ENCODE measurements around the gene GBGT1.
"Not testable (repeated sequence)": the region's sequence is repeated elsewhere in the genome, so short reads cannot be mapped to it uniquely, and the experiment has no call there.

Gene GBGT1

DNA sequence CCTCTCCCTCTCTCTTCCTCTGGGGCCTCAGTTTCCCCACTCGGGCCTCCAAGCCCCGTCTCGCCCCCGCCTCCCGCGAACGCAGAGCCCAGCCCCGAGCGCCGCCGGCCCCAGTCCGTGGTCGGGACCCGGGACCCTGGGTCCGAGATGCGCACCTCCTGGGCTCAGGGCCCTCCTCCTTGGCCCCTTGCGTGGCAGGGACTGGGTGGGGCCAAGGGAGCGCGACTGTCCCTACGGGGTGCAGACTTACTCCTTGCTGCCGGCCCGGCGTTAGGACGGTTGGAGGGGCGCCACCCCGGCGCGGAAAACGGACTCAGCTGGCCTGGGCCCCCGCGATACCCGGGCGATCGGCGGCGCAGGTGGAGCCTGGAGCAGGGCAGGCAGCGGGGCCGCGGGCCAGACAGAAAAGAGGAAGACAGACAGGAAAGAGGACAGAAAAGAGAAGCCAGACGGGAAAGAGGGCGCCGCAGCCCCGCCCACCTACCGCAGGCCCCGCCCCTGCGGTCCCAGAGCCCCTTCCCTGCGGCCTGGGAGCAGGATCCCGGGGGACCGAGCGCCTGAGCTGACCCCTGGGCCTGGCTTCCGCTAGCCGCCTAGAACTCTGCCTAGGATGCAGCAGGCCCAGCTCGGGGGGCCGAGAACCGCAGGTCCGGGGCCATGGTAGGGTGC, at the start of gene GBGT1:
GBGT1 (minus strand) TSS at position 411 of the 669 bp plus-strand sequence. CDS start 1,502 bp downstream, outside the sequence.
- no peak for DNase-seq

DNA sequence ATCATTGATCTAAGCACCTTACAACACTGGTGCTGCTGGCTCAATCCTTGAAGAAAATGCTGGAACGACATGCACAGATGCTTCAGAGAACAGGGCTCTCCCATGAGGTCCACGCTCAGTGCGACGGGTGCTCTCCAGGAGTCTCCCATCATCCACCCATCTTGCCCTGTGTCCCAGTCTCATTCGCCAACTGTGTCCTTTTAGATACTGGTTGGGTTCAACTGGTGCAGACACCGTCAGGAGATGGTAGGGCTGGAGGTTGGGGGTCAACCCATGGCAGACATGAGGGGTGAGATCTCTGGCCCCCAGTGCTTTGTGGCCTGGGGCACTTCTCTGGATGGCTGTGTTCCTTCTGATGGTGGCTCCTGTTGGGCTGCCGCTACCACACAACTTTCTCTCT, 46.9 kb upstream of the GBGT1 start:
- DNase-seq = no peak

DNA sequence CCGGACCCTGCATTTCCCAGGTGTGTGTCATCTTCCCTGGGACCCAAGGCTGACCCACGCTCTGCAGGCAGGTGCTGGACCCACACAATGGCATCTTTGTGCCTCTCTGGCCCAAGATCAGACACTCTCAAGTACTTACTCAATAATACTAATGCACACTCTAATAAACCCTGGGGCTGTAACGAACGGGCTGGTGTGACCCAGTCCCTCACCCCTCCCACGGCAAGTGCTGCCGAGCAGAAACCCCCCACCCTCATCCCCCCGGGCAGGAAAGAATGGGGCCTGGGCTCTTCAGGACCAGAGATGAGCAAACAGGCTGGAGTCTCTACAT, 46.5 kb upstream of the GBGT1 start:
- DNase-seq = no peak

DNA sequence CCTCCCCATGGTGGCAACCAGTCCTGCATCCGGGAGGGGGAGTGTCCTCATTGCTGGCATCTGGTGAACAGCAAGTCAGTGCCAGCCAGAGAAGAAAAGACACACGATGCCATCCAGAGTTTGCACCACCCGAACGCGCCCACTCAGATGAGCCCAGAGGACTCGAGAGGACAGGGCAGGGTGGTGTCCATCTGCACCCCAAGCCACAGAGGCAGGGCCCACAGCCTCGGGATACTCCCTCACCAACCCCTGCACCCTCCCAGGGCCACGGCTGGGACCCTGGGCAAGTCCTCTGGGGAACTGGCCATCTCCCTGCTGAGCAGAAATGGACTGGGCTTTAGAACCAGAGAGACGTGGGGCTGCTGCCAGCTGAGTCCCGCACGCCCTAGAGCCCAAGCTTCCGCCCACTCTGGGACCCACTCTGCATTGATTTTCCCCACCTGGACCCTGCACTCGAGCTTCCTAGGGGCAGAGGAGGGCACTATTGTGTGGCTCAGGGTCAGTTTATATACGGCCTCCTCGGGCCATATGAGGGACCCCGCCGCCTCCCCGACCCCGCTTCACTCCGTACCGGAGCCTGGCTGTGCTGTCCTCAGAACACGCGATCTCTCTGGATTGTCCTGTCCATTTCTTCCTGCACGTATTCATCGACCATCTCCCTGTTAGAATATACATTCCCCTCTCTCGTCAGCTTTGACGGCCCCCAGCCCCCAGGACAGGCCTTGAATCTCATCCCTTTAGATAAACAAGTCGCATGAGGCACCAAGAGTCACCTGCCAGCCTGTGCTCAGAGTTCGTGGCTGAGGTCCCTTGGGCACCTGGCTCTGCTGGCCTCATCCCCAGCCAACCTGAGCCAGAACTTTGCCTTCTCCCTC, 45.9 kb upstream of the GBGT1 start:
- not testable (repeated sequence) for DNase-seq

DNA sequence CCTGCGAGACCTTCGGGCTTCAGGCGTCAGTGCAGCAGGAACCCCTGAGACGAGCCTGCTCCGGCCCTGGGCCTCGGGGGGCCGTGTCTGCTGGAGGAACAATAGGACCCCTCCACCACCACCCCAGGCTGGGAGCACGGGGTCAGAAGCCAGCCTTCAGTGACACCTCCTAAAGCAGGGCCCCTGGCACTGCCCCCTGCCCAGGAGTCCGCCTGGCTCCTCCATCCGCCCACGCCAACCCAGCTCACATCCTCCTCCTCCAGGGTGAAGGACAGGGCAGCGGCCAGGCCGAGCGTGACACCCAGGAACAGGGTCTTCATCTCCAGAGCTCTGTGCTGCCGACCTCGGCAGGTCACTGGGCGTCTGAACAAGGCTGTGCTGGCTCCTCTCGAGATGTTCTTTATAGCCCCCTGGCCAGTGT, 45.2 kb upstream of the GBGT1 start, which contains the start of gene OBP2B:
OBP2B (minus strand) TSS at position 371 of the 421 bp plus-strand sequence; CDS start at position 320, 51 bp downstream.
- not testable (repeated sequence) for DNase-seq

DNA sequence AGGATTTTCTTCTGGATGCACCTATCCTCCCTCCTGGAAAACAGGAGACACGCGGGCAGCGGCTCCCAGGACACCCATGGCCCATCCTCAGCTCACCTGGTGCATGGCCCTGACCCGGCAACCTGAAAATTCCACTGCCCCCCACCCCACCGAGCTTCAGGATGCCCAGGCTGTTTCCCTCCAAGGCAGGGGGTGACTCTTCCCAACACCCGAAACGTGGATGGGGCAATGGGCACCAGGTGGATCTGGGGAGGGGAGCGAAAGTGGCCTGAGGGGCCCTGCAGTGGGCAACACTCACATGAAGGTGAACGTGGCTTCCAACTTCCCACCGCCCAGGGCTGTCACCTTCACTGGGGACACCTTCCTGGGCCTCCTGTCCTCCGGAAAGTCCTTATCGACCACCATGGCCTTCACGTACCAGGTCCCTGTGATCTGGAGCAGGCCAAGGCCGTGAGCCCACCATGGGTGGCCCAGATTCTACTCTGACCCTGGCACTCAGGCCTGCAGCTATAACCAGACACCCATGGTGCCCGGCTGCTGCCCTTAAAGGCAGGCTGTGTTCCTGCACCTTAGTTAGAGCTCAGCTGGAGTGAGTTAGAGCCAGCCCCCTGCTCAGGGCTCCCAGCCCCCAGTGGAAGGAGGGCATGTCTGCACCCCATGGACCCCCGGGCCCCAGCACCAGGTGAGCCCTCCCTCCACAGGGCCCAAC, 44.6 kb upstream of the GBGT1 start:
- DNase-seq = not testable (repeated sequence)

DNA sequence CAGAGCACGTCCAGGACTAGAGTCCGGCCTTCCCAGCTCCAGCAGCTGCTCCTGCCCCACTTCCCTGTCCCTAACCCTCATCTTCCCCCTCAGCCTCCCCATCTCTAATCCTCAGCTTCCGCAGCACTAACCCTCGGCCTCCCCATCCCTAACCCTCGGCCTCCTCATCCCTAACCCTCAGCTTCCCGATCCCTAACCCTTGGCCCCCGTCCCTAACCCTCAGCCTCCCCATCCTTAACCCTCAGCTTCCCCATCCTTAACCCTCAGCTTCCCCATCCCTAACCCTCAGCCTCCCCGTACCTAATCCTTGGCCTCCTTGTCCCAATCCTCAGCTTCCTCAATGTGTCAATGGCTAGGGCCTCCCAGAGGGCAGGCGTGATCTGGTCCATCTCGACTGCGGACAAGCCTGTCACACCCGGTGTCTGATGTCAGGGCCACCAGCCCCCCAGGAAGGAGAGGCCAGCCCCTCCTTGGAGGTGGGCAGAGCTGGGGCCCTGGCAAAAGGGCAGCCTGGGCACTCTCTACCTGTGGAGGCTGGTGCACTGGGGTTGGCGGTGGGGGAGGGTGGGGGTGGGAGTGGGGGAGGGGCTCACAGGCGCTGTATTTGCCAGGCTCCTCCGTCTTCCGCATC, 43.9 kb upstream of the GBGT1 start:
- no peak for DNase-seq

DNA sequence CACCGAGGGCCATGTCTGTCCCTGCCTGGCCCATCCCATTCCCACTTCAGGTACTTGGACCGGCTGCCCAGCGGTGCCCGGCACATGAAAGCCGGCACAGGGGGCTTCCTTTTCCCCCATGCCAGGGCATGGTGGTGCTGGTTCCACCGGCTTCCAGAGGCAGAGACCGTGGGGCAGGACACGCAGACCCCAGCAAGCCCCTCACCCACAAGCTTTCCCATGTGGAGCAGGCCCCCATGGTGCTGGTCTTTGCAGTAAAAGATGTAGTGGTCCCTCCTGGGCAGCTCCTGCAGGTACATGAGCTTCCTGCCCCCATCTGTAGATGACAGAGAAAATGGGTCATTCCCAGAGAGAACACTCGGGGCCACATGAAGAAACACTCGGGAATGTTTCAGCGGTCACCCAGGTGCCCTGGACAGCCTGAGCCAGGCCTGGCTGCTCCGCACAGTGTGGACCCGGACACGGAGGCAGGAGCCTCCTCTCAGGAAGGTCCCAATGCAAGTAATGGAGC, 43.4 kb upstream of the GBGT1 start:
- no peak for DNase-seq

DNA sequence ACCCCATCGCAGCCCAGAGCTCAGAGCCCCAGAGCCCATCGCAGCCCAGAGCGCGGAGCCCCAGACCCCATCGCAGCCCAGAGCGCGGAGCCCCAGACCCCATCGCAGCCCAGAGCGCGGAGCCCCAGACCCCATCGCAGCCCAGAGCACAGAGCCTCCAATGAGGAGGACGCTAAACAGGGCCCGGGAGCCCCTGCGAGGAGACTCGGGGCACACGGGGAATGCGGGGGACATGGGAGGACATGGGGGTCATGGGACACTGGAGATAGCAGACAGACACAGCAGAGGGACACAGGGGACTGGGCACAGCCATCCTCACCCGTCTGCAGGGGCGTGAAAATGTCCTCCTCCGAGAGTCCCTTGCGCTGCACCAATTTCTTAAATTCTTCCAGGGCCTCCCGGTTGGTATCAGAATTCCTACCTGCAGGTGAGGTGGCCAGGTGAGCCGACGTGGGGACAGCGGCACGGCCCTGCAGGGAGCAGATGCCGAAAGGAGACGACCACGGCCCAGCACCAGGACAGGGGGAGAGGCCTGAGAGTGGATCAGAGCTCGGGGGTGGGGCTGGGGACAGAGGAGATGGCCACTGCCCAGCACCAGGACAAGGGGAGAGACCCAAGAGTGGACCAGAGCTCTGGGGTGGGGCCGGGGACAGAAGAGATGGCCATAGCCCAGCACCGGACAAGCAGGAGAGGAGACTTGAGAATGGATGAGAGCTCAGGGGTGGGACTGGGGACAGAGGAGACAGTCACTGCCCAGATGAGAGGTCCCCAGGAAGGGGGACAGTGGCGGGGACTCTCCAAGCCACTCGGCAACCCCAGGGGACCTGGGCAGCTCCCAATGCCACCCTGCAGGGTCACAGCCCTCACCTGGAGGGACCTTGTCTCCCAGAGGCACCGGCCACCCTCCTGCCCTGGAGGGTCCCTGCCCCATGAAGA, 42.5 kb upstream of the GBGT1 start:
- no peak for DNase-seq

DNA sequence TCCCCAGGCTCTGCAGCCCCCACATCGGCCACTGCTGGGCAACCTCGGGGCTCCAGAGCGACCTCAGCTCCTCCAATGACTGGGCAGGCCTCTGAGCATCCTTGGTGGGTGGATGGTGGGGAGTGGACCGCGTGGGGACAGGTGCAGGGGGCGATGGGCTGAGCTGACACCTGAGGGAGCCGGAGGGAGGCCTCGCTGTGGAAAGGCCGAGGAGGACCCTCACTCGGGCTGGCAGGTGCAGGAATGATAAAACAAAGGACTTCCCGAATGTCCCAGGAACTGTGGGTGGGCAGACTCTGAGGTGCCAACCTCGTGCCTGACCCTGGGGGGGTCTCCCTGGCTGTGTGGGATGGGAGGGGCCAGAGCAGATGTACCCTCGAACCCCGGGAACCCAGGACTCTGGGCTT, 41.8 kb upstream of the GBGT1 start:
- not testable (repeated sequence) for DNase-seq

DNA sequence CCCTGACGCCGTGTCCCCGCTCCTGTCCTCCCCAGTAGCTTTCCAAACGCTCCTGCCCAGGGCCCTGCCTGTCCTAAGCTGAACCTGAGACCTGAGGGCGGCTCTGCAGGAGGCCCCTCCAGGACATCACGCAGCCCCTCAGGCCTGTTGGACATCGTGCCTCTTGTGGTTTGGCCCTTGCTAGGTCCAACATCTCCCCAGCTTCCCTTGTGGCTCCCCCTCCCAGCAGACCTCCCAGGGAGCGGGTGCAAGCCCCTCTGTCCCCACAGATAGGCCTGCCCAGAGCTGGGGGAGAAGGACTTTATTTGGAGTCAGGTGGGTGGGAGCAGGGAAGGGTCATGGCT, 41.3 kb upstream of the GBGT1 start:
- no peak for DNase-seq

DNA sequence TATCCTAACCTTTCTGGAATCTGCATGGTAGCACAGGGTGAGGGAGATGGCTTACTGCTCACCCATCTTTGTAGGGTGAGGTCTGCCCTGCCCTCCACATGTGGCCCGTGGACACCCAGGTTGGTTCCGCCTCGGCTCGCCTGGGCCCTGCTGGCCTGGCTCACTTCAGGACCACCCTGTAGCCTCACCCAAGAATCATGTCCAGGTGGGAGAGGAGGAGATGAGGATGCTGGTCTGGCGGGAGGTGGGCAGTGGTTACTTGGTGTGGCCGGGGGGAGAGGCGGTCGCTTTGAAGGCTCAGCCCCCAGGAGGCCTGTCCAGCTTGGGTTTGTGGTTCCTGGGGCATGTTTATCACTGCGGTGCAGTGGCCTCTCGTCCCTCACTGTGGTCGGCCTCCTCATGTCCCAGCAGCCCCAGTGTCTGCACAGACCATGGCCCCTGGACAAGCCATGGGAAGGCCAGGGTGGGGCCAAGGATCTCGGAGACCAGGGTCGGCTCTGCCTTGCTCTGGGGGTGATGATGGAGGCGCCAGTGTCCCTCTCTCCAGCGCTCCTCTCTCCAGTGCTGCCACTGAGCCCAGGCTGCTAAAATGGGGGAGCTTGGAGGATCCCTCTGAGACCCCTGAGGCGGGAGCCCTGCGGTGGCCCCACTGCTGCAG, 40.8 kb upstream of the GBGT1 start:
- DNase-seq = no peak

DNA sequence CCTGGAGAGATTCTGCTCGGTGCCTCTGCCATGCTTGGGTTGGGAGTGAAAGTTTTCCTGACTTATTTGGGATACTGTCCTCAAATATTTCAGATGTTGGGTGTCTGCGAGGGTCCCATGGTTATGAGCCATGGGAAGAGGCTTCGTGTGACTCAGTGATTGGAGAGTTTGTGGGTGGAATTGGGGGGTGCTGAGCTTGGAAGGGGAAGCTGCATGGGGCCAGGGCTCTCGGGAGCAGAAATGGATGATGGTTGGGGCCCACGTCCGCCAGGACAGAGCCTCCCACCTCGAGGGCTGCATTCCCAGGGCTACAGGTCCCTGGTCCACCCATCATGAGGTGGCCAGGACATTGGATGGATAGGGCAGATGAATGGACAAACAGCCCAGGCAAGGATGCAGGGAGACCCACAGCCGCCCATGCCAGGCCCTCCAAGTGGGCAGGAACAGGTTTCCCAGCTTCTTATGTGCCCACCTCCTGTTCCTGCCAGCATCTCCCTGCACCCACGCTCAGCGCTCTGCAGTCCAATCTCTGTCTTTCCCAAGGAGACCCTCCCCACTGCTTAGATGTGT, 39.9 kb upstream of the GBGT1 start:
- DNase-seq = no peak

DNA sequence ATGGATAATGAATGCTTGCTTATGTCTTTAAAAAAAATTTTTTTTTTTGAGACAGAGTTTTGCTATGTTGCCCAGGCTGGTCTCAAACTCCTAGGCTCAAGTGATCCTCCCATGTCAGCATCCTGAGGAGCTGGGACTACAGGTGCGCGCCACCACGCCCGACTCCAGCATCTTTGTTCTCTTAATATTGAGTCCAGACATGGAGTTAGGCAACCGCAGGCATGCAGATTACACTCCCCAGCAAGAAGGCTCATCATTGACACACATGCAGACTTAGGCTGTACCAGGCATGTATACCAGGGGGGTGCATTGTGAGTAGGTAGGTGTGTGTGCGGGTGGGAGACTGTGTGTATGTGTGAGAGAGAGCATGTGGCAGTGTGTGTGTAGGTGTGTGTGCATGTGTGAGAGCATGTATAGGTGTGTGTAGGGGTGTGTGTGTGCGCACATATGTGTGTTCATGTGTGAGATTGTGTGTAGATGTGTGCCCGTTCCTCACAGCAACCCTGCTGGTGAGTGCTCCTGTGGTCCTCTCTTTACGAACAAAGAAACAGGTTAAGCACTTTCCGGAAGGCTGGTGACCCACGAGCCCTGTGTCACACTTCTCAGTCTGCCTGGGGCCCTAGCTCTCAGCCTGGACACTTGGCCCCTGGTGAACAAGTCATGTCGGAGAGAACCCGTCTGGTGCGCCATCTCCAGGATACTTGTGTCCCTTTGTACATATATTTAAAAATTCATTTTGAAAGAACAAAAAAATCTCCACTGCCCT, 39.2 kb upstream of the GBGT1 start:
- no peak for DNase-seq

DNA sequence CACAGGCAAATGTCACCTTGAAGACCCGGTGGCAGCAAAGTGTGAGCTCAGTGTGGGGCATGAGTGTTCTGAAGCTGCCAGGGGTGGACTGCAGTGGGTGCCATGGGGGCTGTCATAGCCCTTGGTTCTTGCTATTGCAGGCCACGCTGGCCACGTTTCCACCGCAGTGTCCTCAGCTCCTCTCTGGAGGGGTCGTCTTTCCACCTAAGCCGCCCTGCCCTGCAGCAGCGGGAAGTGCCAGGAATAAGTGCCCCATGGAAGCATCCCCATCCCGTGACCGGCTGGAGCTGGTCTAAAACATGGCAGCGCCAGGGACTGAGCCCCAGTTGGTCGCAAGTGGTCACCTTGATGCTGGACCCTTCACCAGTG, 38.4 kb upstream of the GBGT1 start:
- no peak for DNase-seq

DNA sequence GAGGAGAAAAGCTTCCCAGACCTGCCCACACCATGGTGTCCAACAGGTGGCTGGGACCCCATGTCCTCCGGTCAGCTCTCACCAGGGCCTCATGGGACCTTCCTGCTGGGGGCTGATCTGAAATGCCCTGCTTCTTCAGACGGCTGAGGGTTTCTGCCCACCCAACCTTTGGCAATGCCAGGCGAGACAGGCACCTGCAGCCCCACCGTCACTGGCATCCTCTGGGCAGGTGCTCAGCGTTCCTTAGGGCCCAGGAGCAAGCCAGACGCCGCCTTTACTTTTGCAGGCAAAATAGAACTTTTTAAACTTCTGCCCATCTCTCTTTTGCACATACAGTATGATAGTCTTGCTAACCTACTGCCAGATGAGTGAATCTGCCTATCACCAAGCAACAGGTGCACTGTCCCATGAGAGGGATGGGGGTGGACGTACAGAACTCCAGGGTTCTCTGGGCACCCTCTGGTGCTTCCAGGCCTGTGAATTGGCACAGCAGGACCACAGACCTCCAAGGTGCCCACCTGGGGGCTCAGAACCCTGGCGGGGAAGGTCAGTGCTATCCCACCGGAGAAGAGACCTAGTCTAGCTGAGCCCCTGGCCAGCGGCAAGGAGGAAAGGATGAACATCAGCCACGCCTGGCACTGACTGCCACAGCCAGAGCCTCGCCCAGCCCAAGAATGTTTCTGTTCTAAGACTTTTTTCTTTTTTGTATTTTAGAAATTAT, 37.9 kb upstream of the GBGT1 start:
- no peak for DNase-seq

DNA sequence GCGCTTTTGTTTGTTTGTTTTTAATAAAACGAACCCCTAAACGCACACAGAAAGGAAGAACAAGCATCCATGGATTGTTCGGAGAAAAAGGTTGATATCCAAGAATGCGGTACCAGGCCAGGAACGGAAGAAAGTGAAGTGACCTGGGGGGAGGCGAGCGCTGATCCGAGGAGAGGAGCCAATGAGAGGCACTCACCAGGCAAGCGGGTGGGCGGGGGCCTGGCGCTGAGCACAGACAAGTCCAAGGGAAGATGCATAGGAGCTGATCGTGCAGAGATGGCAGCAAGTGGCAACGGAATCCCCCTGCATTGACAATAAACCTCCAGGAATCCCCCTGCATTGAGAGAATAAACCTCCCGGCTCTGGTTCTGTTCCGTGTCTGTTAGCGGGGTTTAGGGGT, 36.9 kb upstream of the GBGT1 start:
- no peak for DNase-seq

DNA sequence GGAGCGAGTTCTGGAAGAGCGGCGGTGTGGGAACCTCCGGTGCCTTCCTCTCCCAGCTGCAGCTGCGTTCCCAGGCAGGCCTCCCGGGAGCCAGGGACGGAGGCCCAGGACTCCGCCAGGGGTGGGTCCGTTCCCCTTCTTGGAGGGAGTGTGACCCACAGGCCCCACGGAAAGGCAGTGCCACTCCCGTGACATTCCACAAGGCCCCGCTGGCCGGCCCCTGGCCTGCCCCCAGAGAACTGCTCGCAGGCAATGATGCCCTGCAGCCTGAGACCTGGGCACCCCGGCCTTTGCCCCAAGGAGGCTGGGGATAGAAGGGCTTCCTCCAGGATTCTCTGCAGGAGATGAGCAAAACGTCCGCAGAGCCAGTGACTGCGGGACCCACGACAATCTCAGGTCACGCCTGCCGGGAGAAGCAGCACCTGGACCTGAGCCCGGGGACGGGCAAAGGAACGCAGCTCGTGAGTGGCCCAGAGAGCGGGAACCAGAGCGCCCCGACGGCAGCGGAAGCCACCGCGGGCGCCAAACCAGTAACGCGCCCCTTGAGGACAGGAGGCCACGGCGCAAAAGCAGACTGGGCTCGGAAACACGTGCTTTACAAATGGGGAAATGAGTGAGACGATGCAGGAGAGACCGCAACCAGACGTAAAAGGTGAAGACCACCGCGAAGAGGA, 36.1 kb upstream of the GBGT1 start:
- DNase-seq = no peak

DNA sequence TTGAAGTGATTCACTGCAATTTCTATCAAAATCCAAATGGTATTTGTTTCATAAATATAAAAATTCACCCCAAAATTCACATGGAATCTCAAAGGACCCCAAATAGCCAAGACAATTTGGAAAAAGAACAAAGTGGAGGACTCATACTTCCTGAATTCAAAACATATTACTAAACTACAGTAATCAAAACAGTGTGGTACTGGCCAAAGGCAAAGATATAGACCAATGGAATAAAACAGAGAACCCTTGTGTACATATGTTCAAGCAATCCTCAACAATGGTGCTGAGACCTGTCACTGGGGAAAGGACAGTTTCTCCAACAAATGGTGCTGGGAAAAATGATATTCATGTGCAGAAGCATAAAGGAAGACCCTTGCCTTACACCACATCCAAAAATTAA, 31.3 kb upstream of the GBGT1 start:
- no peak for DNase-seq

Measured in activated CD4-positive, alpha-beta T cell treated with anti-CD3 and anti-CD28 coated beads for 1 hour (primary cell).